ENCODE data around the gene NAPG.
"Not testable (repeated sequence)": the region's sequence is repeated elsewhere in the genome, so short reads cannot be mapped to it uniquely, and the experiment has no call there.

Gene NAPG

GRCh38 chr18:10585260-10585659, 59.4 kb downstream of the NAPG start:
- DNase-seq: no peak

DNA sequence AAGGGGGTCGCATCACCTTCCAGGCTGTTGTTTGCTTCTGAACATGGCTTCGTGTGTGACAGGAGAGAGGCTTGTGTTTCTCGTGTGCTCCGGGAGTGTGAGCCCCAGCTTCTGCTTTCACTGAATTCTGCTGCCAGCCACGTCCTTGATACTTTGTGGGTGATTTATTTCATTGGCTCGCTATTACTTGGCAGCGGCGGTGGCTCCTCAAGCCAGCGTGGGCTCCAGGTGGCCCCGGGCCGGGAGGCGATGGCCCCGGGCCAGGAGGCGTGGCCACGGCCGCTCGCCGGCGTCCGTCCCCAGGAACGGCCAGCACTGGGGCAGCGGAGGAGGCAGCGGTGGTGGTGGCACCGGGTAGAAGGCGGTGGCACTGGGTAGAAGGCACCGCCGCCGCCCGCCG, 63.1 kb downstream of the NAPG start:
- peak in 1 of 14 donors; percentile 29 for DNase-seq

DNA sequence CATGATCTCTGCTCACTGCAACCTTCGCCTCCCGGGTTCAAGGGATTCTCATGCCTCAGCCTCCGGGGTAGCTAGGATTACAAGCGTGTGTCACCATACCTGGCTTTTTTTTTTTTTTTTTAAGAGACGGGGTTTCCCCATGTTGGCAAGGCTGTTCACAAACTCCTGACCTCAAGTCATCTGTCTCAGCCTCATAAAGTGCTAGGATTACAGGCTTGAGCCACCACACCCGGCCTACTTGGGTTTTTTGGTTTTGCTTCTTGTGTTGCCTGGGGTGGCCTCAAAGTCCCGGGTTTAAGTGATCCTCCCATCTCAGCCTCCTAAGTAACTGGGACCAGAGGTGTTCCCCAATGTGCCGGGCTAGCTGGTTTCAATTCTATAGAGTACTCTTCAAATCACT, 64.6 kb downstream of the NAPG start:
- DNase-seq: no peak

- DNase-seq: peak in 1 of 14 donors; percentile 4
Observed at GRCh38 chr18:10591896-10592295, 66.1 kb downstream of the NAPG start.

GRCh38 chr18:10593366-10594022, 67.7 kb downstream of the NAPG start:
- peak in 1 of 14 donors; percentile 4 for DNase-seq

GRCh38 chr18:10595917-10596316, 70.1 kb downstream of the NAPG start:
- DNase-seq: not testable (repeated sequence)

DNA sequence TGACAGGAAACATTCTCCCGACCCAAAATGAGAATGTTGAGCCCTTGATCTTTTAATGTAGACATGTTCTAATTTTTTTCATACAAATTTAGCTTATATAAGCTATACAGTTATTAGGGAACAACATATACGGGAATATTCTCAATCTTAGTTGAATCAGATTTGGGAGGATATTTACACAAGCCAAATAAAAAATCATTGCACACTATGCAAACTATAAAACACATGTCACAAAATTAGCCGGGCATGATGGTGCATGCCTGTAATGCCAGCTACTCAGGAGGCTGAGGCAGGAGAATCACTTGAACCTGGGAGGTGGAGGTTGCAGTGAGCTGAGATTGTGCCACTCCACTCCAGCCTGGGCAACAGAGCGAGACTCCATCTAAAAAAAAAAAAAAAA, 71.9 kb downstream of the NAPG start:
- DNase-seq: not testable (repeated sequence)

DNA sequence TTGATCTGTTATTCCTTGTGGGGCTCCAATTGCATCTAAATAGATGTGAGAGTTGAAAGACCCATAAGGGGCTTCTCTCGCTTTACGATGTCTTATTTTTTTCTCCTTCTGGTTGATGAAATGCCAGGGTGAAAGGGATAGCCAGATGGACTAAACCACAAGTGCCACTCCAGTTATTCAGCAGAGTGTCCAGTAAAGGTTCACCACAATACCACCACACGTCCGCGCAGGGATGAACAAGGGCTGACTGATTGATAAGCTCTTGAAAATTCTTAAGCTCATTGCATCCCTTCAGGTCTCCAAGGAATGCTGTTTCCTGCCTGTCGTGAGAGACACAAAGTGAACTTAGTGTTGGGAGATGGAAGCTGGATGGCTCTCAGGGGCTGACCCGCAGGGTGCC, 74.9 kb downstream of the NAPG start:
- DNase-seq: not testable (repeated sequence)
